GM12865 (cell line): Measurements from ENCODE around the gene CDH13.

ENCODE experiments used
- DNase-seq: peaks from one replicate; pipeline ENCODE4 v3.0.0; 2010; ENCODE audit warnings: low read depth
- H3K4me3 ChIP-seq: 2 replicates; pipeline ENCODE4 v1.5.1; 2011; ENCODE audit warnings: mild to moderate bottlenecking, low read depth, low read length, control low read depth
- TF ChIP-seq, protein P1 (sequence below): IDR thresholded peaks from 2 replicates; pipeline ENCODE4 v1.5.1; 2011; ENCODE audit warnings: low read length, control low read depth, low read depth, inconsistent platforms; ENCODE audit not compliant: insufficient read depth; ENCODE audit errors: missing control alignments

CDH13 gene

DNA sequence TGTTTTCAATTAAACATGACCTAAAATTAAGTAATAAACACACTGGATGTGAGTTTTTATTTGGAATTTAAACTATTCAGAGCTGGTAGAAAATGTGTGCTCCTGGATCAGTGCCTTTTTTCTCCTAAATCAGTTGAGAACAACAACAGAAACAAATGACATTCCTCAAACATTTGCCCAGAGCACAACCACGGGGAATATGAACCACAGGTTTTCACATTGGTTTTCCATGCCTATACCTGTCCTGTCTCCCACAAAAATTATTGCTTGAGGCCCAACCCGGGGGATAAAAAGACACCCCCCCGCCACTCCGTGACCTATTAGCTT lies 1187.9 kb downstream of the CDH13 start:
- TF ChIP-seq, protein P1, sequence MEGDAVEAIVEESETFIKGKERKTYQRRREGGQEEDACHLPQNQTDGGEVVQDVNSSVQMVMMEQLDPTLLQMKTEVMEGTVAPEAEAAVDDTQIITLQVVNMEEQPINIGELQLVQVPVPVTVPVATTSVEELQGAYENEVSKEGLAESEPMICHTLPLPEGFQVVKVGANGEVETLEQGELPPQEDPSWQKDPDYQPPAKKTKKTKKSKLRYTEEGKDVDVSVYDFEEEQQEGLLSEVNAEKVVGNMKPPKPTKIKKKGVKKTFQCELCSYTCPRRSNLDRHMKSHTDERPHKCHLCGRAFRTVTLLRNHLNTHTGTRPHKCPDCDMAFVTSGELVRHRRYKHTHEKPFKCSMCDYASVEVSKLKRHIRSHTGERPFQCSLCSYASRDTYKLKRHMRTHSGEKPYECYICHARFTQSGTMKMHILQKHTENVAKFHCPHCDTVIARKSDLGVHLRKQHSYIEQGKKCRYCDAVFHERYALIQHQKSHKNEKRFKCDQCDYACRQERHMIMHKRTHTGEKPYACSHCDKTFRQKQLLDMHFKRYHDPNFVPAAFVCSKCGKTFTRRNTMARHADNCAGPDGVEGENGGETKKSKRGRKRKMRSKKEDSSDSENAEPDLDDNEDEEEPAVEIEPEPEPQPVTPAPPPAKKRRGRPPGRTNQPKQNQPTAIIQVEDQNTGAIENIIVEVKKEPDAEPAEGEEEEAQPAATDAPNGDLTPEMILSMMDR, result no peak
- no peak for DNase-seq
- no peak overlapping the region for H3K4me3 ChIP-seq

DNA sequence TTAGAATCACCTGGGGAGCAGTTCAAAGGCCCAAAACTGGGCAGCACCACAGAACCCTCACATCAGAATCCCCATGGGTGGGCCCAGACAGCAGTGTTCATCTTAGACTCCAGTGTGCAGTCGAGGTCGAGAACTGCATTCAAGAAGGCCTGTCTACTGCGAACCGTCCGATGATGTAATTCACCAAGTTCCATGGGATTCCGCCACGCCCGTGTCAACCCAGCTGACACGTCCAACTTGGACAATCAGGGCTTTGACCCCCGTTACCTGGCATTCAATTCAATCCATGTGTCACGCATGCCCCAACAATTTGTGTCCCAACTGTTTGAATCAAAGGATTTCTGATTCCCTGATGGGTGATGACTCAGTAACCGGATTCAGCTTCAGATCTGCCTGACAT lies 1190.3 kb downstream of the CDH13 start:
- no peak overlapping the region for H3K4me3 ChIP-seq
- TF ChIP-seq, protein P1, result no peak
- no peak for DNase-seq

DNA sequence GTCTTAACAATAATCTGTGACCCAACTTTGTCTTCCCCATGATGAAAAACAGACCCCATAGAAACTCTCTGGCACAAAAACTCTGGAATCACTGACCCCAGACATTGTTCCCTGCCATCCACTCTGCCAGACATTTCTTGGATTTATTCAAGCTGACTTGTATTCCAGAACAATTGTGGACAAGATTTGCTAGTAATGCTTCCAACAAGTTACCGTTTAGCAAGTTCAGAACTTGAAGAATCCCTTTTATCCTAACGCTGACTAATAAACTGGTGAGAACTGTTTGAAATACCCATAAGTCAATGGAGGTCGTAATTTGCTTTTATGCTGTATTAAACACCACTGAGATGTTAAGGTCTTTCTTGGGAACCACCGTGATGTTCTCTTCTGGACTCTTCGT lies 1191.5 kb downstream of the CDH13 start:
- no peak for DNase-seq
- no peak overlapping the region for H3K4me3 ChIP-seq
- TF ChIP-seq, protein P1, result no peak

DNA sequence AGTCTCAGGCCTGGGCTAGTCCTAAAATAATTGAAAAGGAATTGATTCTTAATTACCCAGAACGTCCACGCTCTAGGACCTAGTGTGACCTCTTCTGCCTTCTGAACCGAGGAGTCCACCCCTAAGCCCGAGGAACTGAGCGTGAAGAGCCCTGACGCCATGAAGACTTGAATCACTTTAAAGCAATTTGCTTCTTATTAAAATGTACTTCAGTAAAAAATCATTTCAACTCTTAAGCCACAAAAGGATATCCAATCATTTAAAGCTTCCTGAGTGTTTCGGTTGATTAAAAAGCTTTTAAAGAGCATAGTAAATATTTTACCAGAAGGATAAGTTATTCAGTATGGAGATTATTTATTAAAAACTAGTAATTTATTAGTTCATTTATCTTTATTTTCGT lies 1192.6 kb downstream of the CDH13 start:
- TF ChIP-seq, protein P1, result no peak
- H3K4me3 ChIP-seq, result no peak overlapping the region
- no peak for DNase-seq

DNA sequence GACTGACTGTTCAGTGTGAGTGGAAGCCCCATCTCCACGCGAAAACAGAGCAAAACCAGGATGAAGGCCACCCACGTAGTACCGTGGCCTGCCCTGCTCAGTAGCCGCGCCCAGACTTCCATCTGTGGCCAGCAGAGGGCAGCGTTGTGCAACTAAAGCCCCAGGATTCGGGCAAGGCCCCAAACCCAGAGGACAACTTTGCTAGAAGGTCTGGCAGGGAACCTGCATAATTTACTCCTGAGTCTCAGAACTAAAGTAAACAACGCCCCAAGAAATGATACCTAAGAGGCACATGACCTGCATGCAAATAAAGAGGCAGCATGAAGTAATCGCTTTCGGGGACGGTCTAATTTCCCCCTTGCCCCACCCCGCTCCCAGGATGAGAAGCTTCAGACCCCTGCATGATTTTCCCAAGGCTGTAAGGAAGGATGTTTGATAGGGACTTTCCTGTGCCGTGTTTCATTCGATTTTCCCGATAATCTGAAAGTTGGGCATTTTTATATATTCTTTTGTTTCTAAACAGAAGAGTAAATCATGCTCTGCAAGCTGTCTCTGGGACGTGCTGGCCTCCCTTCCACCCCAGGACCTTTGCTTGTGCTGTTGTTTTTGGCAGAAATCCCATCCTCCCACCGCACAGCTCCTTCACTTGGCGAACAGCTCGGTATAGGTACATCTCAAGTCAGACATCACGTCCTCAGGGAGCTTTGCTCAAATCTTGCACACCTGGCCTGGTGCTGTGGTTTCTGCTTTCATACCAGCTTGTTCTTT lies 1199.6 kb downstream of the CDH13 start:
- peak; percentile 67 for DNase-seq
- TF ChIP-seq, protein P1, result peak; percentile 90
- no peak overlapping the region for H3K4me3 ChIP-seq

DNA sequence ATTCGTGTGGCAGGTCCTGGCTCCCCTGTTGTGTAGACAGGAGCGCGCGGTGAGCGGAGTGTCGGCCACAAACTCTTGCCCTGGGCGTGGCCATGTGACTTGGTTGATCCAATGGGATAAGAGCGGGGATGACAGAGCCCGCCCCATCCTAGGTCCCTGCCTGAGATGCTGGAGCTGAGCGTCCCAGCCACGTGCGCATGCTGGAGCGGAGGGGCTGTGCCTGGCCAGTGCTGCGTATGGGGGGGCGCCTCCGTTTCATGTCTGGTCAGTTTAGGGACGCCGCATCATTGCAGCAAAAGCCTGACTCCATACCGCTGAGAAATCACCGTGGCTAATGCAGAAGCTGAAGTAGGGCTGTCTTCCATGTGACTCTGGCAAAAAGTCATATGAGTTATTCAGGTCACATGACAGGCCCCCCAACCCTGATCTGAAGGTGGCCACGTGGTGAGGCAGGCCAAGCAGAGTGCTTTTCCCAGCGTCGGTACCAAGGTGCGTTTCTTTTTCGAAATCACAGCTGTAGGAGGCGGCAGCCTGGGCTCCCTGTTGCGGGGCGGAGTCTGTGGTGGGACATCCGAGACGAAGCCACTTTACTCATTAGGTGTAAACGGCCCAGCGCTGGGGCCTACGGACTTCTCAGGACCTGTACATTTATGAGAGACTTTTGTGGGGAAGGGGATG lies 1203.5 kb downstream of the CDH13 start:
- DNase-seq, result no peak
- TF ChIP-seq, protein P1, result no peak
- H3K4me3 ChIP-seq, result no peak overlapping the region
